HEK293T (cell line): ENCODE data around the gene MLLT3.

Experiments
- ARNT ChIP-seq: fragments of 450-650 bp; IDR thresholded peaks from 2 replicates; pipeline ENCODE4 v1.6.1; 2017; ENCODE audit warnings: mild to moderate bottlenecking
- BHLHE40 ChIP-seq: fragments of 450-650 bp; IDR thresholded peaks from 2 replicates; pipeline ENCODE4 v1.6.1; 2016; ENCODE audit warnings: mild to moderate bottlenecking, moderate library complexity, borderline replicate concordance
- FOXM1 ChIP-seq: fragments of 450-650 bp; IDR thresholded peaks from 2 replicates; pipeline ENCODE4 v1.6.1; 2017; ENCODE audit warnings: mild to moderate bottlenecking, borderline replicate concordance
- HDGF ChIP-seq: fragments of 450-650 bp; IDR thresholded peaks from 2 replicates; pipeline ENCODE4 v1.6.1; 2017; ENCODE audit warnings: antibody characterized with exemption, borderline replicate concordance
- SP1 ChIP-seq: fragments of 450-650 bp; IDR thresholded peaks from 2 replicates; pipeline ENCODE4 v1.6.1; 2017
- SUZ12 ChIP-seq: fragments of 450-650 bp; IDR thresholded peaks from 2 replicates; pipeline ENCODE4 v1.6.1; 2016; ENCODE audit warnings: mild to moderate bottlenecking
- ZNF384 ChIP-seq: fragments of 450-650 bp; IDR thresholded peaks from 2 replicates; pipeline ENCODE4 v1.6.1; 2016

- TF ChIP-seq FOXM1 (no peak), SUZ12 (no peak), ZNF384 (no peak), SP1 (no peak), HDGF (no peak), BHLHE40 (no peak), ARNT (no peak)
Measured at GRCh38 chr9:20316372-20316771, 305.9 kb downstream of the MLLT3 start.
